NCI-H2227 treated with DMSO at 0.1 percent for 48 hours (cell line): ENCODE data around the gene CAPN8.

Experiments used
- DNase-seq: peaks from one replicate; lab custom pipeline; 2025; lab: John Stamatoyannopoulos, UW

Gene CAPN8

DNA sequence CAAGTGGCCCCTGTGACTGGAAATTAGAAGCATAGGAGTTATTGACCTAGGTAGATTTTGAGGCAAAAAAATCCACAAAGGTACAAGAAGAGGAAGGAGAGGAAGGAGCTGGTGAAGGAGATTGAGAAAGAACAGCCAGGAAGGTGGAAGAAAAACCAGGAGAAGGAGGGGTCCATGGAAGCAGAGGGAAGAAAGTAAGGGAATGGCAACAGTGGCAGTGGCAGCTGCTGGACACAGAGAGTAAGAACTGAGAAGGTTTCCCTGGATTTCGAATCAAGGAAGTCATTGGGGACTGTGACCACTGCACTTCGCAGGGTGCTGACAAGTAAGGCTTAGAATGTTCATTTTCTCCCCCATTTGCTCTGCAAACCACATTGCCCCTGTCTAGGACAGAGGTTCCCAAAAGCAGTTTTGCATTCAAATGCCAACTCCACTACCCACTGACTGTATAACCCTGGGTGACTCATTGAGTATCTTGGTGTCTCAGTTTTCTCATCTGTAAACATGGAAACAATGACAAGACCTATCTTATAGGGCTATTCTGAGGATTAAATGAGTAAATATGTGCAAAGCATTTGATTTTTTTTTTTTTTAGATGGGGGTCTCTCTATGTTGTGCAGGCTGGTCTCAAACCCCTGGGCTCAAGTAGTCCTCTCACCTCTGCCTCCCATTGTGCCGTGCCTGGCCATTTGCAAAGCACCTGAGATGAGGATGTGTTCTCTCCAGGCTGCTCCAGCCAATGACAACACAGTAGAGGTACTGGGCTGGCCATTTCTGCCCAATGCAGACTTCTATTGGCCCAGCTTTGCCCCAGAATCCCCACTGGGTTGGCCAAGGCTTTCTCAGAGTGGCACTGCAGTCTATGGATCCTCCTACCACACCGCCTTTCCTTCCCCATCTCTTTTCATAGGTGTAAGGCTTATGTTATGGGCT is 37.5 kb upstream of the CAPN8 start:
- no peak for DNase-seq

DNA sequence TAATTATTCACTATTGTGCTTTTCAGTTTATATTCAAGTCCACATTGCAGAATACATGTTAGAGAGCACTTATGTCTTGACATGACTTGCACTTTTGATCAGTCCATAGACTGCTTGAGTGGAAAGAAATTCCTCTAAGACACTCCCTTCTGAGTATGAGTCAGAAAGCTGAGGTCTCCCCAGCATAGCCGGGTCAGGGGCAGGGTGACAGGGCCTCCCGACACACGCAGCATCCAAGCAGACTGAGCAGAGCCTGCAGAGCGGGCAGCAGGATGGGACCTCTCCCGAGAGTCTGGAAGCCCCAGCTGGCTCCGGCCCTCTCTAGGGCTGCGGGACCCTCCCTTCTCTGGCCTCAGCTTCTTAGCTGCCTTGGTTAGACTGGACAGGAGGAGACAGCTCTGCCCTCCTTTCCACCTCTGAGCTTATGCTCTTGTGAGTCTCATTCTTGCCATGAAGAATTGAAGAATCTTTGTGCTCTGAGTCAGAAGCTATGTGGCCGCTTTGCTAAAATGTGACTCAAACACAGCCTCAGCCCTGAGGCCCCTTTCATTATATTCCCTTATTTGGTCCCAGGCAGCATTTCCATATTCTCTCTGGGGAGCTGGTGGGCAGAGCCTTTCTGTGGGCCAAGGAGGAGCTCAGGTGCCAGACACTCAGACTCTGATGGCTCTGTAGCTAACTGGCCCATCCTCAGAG is 35.6 kb upstream of the CAPN8 start:
- no peak for DNase-seq

DNA sequence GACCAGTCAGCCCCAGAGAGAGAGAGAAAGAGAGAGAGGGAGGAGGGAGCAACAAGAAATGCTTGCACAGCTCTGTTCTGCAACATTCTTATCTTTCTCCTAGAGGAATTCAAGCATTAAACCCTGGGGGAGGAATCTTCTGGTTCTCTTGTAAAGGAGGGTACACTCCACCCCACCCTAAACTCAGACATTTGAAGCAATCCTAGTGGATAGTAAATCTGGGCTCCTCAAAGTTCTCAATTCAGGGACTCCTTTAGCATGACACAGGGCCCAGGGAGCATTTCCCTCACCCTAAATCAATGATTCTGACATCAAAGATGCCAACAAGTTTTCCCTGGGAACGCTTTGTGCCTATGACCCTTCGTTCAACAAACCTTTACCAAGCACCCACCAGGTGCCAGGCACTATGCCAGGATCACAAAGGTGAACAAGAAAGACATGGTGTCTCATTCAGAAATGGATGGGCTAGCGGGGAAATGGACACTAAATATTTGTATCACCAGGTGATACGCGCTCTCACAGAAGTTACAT is 35.0 kb upstream of the CAPN8 start:
- no peak for DNase-seq

DNA sequence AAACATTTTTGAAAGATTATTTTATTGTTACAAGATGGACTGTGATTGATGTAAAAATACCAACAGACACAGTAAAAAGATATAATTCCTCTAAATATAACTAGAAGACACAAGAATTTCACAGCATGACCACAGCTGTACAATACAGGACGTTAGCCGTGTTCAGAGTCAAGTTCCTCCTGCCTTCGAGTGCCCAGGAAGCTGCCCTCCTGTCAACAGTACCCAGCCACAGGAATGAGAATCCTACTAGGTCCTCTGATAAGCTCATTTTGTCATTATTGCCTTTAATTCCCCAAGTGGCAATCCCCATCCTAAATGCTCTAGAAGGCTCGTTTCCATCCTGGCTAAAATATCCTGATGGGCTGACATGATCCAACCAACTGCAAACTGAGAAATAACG is 30.4 kb upstream of the CAPN8 start:
- no peak for DNase-seq

DNA sequence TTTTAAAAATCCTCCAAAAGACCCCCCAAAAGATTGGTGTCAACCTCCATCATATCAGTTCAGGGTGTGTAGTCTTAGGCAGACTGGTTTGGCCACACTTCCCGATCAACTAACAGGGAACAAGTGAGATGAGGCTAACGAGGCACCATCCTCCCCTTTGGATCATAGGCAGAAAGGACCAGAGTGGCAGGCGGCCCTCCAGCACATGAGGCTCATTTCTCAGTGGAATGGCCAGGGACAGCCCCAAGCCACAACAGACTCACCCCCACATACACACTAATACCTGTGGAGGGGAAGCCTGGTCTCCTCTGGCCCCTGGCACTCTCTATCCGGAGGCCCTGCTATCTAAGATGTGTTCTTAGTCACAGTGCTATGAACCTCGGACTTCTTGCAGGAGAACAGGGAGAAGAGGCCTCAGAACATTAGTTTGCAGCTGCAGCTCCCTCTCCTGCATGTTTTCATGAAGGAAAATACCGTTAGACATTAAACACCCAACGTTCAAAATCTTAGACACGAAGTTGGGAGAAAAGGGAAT is 29.6 kb upstream of the CAPN8 start:
- no peak for DNase-seq

DNA sequence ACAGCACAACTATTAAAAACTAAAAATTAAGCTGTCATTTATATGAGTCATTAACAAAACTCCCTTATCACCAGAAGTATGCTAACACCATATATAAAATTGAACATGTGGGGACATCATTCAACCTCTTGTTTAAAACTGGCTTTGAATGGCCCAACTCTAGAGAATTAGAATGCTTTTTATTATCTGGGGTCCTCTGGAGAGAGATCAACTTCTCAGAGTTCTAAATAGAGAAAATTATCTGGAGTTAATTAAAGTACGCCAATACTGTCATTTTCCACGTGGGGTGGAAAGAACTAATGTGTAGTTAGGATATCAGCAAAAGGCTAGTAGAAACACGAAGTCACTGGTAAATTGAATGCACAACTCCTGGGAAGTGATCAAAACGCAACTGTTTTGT is 25.6 kb upstream of the CAPN8 start:
- no peak for DNase-seq

DNA sequence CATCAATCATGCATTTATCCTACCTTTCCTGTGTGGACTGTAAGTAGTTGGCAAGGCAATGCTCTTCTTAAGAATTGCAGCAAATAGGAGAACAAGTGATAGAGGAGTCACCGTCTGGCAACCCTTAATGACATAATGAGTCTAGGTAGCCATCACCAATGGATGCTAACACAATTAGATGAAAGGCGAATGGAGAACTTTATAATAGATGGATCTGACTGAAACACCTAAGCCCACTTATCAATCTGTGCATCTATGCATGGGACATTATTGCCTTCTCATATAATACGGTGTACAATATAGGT is 18.9 kb upstream of the CAPN8 start:
- DNase-seq, result no peak

DNA sequence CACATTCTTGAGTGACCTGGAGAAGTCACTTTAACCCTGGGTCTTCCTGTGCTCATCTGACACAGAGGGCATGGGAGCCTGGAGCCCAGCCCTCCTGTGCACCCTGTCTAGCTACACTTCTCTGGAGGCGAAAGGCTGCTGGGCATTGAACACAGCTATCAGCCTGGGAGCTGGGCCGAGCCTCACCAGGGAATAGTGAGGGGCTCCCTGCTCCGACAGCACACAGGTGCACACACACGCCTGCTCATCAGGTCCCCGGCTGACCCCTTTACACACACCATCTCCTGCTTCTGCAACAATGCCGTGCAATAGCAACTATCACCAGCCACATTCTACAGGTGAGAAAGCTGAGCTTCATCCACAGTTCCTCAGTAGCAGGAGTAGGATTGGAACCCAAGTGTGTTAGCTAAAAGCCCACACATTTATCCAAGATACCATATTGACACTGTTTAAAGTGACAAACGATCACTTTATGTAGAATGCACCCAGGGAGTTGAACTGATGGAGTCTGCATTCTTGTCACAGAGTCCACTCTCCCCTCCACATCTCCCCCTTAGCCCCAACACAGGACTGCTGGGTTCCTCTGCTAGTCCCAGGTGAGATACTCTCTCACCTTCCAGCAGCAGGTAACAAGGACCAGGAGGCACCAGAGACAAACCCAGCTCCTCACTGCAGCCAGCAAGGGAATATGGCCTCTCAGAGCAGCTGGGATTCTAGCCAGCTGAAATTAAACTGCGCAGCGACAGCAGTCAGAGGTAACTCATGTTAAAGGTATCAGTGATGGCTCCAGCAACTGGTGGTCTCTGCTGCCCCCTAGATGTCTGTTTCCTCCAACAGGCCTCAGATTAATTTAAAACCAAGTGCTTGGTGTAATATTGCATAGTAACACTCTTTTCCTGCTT is 18.3 kb upstream of the CAPN8 start:
- peak; percentile 85 for DNase-seq

DNA sequence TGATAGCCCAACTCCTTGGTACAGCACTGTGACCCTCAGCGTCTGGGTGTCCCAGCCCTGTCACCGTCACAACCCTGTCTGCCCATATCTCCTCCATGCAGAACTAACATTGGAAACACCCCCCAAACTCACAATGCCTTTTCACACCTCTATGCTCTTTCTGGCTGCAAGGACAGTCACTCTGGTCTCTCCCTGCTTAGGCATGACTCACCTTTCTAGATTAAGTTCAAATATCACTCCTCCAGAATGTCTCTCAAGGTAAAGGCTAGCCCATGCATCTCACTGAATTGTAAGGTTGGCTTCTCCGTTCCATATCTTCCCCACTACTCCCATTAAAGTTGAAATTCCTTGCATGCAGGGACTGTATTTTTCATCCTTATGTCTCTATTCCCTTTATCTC is 17.0 kb upstream of the CAPN8 start:
- no peak for DNase-seq

DNA sequence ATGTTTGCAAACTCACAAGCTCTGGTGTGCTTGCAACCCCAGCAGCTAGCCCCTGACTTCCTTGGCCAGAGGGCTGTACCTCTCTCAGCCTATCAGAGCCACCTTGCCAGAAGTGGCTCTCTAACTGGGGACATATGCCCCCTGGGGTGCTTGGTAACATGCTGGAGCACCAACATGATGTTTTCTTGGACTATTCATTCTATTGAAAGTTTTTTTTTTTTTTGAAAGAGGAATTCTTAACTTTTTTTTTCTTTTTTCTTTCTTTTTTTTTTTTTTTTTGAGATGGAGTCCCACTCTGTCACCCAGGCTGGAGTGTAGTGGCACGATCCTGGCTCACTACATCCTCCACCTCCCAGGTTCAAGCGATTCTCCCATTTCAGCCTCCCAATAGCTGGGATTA is 14.7 kb upstream of the CAPN8 start:
- no peak for DNase-seq

DNA sequence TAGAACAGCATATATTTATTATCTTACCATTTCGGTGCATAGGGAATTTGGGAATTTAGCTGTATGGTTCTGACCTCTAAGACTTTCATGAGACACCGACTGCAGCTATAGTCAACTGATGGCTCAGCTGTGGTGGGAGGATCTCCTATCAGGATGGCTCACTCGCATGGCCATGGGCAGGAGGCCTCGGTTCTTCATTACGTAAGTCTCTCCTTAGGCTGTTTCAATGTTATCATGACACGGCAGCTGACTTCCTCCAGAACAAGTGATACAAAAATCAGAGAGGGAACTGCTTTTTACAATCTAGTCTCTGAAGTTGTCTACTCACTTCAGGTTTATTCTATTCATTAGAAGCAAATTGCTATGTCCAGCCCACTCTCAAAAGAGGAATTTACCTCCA is 13.3 kb upstream of the CAPN8 start:
- no peak for DNase-seq

DNA sequence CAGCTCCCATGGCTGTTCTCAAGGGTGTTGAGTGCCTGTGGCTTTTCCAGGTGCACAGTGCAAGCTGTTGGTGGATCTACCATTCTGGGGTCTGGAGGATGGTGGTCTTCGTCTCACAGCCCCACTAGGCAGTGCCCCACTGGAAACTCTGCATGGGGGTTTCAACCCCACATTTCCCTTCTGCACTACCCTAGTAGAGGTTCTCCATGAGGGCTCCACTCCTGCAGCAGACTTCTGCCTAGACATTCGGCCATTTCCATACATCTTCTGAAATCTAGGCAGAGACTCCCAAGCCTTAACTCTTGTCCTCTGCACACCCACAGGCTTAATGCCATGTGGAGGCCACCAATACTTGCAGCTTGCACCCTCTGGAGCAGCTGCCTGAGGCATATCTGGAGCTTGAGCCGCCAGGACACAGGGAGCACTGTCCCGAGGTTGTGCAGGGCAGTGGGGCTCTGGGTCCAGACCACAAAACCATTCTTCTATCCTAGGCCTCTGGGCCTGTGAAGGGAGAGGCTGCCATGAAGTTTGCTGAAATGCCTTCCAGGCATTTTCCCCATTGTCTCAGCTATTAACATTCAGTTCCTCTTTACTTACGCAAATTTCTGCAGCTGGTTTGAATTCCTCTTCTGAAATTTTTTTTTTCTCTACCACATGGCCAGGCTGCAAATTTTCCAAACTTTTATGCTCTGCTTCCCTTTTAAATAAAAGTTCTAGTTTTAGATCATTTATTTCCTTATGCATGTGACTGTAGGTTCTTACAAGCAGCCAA is 8.8 kb upstream of the CAPN8 start:
- no peak for DNase-seq

DNA sequence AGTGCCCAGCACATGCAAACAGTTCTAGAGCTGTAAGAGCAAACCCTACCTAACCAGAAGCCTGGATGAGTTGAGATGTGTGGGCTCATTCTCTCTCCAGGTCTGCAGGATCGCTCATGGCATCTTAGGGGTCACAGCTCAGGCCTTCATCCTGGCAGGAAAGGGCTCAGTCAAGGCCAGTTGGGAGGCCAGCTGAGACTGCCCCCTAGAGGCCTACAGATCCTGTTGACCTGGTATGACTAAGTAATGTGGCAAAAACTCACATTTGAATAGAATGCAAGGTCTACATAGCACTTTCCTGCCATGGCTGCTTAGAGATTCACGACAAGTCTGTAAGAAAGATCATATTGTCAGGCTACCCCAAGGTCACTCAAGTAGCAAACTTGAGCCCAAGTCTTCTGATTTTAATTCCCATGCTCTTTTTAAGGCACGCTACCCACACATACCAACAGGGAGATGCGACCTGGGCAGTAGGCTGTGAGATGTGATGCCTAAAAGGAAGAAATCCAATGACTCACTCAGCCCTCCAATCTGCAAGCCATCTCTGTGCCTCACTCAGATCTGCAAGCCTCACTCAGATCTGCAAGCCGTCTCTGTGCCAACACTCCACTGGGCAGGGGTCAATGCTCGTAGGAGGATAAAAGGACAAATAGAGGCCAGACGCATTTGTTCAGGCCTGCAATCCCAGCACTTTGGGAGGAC is 5.1 kb upstream of the CAPN8 start:
- DNase-seq, result no peak

DNA sequence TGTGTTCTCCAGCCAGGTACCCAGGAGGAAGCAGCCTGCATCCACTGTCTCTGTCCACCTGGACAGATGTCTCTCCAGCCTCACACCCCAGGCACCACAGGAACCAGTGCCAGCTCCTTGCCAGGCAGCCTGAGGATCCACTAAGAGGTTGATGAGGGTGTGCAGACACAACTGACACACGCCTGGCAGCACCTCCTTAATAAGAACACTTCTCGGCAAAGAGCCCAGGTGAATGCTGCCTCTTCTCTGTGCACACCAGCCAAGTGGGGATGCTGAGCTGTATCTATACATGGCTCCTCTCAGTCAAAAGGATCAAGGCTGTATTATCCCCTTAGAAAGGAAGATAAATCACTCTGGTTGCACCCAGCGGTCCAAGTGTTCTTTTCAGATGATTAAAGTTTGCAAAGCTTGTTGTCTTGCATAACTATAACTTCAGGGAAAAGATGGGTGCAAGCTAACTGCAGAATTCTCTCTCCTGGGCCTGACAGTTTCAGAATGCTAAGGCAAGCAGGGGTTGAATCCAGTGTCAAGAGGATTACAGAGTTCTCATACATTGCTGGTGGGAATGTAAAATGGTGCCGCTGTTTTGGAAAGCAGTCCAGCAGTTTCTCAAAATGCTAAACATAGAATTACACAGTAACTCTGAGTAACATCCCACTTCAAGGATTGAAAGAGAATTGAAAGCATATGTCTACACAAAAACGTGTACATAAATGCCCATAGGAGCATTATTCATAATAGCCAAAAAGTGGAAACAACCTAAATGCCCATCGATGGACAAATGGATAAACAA is 3.7 kb upstream of the CAPN8 start:
- no peak for DNase-seq

DNA sequence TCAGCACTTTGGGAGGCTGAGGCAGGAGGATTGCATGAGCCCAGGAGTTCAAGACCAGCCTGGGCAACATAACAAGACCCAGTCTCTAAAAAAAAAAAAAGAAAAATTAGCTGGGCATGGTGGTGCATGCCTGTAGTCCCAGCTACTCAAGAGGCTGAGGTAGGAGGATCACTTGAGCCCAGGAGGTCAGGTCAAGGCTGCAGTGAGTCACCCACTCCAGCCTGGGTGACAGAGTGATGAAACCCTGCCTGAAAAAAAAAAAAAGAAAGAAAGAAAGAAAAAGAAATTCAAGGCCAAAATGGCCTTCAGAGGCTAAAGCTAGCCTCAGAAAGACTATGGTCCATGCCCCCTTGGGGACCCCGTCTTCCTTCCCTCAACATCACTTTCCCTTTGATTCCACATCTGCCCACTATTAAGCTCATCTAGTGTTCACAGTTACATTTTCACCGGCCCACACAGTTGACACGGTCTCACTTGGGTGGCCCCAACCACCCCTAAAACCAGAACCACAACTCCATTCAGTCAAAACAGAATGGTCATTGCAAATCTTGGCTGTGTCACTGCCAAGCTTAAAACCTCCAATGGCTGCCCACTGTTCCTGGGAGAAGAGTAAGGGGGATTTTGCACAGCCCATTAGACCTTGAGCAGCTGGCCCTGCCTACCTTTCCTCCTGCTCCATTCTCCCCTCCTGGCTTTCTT is 2.1 kb upstream of the CAPN8 start:
- no peak for DNase-seq

DNA sequence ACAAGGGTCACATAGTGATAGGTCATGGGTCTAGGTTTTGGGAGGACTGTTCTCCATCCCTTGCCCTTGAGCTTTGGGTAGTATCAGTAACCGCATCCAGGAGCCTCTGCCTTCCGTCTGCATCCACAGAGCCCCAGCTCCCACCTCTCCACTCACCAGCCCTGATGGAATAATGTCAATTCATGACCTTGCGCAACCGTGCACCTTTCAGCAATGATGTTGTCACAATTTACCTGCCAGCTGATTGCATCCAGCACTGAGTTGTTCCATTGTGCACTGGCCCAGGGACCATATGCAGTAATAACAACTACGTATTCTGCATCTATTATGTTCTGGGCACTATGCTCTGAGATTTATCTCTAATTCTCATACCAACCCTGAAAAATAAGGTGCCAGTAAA is 1.4 kb downstream of the CAPN8 start:
- DNase-seq, result no peak

DNA sequence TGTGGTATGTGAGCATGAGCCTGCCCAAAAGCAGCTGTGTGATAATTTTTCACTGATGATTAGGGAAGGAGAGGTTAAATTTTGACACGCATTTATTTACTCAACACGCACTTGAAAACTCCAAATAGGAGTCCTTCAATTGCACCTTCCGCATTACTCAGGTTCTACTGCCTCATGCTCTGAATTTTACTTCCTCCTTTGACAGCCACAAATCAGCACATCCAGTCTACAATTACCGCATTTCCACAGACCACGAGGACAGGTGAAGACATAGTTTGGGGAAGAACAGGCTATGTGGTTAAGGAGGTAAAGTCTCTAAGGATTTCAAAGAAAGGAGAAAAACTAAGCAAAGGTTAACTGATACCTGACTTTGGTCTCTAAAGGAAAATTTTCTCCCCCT is 2.6 kb downstream of the CAPN8 start:
- no peak for DNase-seq

DNA sequence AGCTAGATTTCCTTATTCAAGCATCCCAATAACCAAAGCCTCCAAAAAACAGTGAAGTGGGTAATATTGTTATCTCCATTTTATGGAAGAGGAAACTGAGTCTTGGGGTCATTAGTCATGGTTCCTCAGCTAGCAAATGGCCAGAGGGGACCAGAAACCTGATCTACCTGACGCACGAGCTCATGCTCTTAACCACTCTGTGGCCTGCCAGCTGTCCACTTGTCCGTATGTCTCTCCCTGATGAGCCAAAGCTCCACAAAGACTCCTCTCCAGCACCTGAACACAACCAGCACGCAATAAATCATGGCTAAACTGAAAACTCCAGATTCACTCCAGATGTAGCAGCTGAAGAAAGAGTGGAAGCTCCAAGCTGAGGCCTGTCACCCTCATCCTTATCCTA is 5.8 kb downstream of the CAPN8 start:
- DNase-seq, result no peak

DNA sequence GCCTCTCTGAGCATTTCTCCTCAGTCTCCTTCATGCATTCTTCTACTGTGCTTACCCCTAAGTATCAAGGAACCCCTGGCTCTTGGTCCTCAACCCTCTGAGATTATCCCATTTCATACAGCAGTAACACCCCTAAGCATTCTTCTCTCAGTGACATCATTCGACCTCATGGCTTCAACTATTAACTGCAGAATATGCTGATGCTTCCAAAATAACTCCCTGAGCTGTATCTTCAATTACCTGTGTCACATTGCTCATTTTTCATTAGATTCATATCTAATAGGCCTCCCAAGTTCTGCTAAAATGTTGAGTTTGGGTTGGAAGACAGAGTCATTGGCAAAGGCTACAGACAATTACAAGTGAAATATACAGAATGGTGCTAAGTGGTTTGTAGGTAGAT is 7.5 kb downstream of the CAPN8 start:
- DNase-seq, result no peak
